ENCODE results near the gene NCEH1.

GRCh38 chr3:172753125-172753524 is 42.3 kb upstream of the NCEH1 start:
- TF ChIP-seq POLR2A (IDR thresholded peaks at IDR 0.05) (no peak), CTCF (IDR thresholded peaks at IDR 0.05) (no peak)

All from prostate gland (tissue), 2 donors.